GM12874 (cell line): ENCODE measurements around the gene MEGF8.

Experiments used
- TF ChIP-seq, protein P1 (sequence below): IDR thresholded peaks from 2 replicates; pipeline ENCODE4 v1.5.1; 2011; ENCODE audit warnings: low read depth, mild to moderate bottlenecking, control low read depth, low read length, moderate library complexity; ENCODE audit not compliant: insufficient read depth

MEGF8 gene

DNA sequence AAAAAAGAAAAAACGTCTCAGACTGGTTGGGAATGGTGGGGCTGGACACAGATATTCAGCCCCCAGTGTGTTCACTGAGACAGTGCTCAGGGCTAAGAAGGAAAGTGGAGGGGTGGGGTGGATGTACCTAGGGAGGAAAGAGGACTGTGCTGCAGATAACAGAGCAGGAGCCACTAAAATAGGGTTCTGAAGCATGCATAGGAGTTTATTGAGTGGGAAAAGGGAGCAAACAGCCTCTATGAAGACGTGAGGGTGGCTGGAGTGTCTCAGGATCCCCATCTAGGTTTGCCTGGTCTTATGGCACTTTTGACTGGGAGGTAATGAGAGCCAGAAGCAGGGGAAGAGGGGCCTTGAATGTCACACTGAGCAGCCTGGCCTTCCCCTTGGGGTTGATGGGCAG, 3.4 kb downstream of the MEGF8 start:
- TF ChIP-seq, protein P1, sequence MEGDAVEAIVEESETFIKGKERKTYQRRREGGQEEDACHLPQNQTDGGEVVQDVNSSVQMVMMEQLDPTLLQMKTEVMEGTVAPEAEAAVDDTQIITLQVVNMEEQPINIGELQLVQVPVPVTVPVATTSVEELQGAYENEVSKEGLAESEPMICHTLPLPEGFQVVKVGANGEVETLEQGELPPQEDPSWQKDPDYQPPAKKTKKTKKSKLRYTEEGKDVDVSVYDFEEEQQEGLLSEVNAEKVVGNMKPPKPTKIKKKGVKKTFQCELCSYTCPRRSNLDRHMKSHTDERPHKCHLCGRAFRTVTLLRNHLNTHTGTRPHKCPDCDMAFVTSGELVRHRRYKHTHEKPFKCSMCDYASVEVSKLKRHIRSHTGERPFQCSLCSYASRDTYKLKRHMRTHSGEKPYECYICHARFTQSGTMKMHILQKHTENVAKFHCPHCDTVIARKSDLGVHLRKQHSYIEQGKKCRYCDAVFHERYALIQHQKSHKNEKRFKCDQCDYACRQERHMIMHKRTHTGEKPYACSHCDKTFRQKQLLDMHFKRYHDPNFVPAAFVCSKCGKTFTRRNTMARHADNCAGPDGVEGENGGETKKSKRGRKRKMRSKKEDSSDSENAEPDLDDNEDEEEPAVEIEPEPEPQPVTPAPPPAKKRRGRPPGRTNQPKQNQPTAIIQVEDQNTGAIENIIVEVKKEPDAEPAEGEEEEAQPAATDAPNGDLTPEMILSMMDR: no peak

DNA sequence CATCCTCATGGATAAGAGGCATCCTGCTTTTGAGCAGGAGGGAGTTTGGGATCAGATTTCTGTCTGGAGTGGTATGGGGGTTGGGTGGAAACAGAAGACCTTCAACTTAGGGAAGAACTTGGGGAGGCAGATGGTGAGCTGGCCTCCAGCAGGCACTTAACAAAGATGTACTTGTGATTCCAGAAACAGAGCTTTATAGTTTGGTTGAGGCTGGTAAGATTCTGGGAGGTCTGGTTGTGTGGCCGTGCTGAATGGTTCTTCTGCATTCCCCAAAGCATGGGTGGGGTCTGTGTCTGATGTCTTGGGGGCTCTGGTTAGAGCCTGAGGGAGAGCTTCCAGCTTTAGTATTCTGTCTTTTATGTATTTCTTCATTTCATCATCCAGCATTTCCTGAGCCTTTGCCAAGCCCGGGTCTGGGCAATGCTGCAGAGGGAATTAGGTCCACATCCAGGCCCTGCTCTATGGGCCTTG, 4.8 kb downstream of the MEGF8 start:
- TF ChIP-seq, protein P1: no peak

DNA sequence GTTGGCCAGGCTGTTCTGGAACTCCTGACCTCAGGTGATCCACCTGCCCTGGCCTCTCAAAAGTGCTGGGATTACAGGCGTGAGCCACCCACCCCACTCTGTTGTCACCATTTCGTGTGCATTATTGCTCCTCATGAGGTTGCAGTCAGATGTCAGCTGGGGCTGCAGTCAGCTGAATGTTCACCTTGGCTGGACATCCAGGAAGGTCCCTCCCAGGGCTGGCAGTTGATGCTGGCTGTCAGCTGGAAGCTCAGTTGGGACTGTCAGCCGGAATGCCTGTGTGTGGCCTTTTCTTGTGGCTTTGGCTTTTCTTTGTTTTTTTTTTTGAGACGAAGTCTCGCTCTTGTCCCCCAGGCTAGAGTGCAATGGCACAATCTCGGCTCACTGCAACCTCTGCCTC, 6.6 kb downstream of the MEGF8 start:
- TF ChIP-seq, protein P1: no peak

DNA sequence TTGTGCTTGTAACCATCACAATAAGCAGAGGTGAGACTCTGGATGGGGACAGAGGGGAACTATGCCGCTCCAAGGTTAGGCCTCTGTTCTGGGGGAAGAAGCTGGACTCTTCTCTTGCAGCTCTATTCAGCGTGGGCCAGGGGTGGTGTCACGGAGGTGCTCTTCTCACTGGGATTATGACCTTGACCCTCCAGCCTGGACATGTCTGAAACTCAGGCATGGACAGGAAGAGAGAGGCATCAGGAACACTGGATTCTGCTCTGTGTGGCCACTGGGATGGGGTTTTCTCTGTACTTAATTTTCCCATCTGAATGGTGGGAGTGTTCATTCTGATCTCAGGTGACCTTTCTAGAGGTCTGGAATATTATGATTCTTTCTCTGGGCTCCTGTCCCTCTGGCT, 7.6 kb downstream of the MEGF8 start:
- TF ChIP-seq, protein P1: no peak

DNA sequence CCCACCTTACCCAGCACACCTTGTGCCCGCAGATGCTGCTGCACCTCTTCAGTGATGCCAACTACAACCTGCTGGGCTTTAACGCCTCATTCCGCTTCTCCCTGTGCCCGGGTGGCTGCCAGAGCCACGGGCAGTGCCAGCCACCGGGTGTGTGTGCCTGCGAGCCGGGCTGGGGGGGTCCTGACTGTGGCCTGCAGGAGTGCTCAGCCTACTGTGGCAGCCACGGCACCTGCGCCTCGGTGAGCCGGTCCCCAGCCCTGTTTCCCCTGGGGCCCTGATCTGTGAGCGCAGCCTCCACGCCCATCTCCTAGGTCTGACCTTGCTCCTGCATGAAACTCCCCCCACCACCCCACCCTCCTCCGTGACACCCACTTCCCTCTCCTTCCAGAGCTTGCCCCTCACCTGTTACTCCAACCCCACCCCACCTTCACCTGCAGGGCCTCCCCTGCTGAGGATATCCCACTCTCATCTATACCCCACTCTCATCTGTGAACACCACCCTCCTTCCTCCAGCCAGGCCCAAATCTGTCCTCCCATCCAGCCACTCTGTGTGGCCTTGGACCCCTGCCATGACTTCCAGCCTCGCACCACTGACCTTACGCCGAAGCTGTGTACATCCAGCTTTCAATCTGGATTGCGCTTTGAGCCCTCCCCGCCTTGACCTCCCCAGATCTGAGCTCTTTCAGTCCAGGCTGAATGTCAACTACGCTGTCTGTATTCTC, 8.7 kb downstream of the MEGF8 start:
- TF ChIP-seq, protein P1: no peak

DNA sequence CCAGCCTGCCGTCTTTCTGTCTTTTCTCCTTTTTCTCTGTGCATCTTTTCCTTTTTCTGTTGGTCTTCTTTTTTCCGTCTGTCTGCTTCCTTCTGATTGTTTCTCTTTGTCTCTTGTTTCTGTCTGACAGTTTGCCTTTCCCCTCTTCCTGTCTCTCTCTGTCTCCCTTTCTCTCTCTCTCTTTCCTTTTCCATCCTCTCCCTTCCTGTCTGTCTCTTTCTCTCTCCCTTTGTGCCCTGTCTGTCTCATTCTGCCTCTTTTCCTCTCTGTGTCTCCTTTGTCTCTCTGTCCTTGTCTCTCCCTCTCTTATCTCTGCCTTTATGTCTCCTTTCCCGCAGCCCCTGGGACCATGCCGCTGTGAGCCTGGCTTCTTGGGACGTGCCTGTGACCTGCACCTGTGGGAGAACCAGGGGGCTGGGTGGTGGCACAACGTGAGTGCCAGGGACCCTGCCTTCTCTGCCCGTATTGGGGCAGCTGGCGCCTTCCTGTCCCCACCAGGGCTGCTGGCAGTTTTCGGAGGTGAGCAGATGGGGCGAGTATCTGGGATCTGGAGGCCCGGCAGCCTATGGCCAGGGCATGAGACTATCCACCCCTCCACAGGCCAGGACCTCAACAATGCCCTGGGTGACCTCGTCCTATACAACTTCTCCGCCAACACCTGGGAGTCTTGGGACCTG, 9.4 kb downstream of the MEGF8 start:
- TF ChIP-seq, protein P1: no peak

DNA sequence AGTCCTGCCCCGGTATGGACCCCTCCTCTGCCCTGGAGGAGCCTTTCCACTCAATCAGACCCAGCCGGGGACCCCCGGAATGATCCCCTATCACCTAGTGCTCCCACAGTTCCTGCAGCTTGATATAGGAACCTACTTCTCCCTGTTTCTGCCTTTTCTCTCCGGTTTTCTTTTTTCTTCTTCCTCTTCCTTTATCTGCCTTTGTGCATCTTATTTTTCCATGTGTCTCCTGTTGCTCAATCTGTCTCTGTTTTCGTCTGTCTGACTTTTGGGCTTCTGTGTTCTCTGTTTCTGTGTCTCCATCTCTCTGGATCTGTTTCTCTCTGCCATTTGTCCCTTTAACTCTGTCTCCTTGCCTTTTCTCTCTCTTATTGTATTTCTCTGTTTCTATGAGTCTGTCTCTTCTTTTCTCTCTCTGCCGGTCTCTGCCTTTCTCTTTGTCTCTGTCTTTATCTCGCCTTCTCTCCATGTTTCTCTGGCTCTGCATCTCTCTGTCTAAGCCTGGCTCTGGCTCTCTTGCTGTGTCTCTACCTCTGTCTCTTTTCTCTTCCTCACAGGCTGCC, 10.0 kb downstream of the MEGF8 start:
- TF ChIP-seq, protein P1: no peak
